Neutrophil (primary cell): ENCODE data around the gene CPNE2.
A peak's percentile ranks its signal among the peaks of the same experiment; 100 is the strongest.

Experiments used
- H3K27ac ChIP-seq: fragments of 200-600 bp; sonication (generic); 2 replicates; pipeline ENCODE4 v1.5.1; 2016; ENCODE audit warnings: mild to moderate bottlenecking, moderate library complexity
- H3K27me3 ChIP-seq: fragments of 200-600 bp; sonication (generic); 2 replicates; pipeline ENCODE4 v1.6.0; 2016; ENCODE audit warnings: mild to moderate bottlenecking
- H3K36me3 ChIP-seq: fragments of 200-600 bp; sonication (generic); 2 replicates; pipeline ENCODE4 v1.5.1; 2017
- H3K4me1 ChIP-seq, 2 experiments: fragments of 200-600 bp in 1 of 2; sonication (generic) in 1 of 2; 1 replicate in 1 of 2; 2 replicates in 1 of 2; pipeline versions ENCODE4 v1.5.1 to v1.6.1; 2013 to 2016; ENCODE audit warnings: low read depth in 1 of 2, low read length in 1 of 2, mild to moderate bottlenecking in 1 of 2, moderate library complexity in 1 of 2; ENCODE audit not compliant: control insufficient read depth in 1 of 2, insufficient read depth in 1 of 2
- H3K4me3 ChIP-seq, 2 experiments: fragments of 200-600 bp in 1 of 2; sonication (generic) in 1 of 2; 1 replicate in 1 of 2; 2 replicates in 1 of 2; pipeline ENCODE4 v1.5.1; 2013 to 2016; ENCODE audit warnings: low read depth in 1 of 2, low read length in 1 of 2, mild to moderate bottlenecking in 1 of 2, moderate library complexity in 1 of 2
- H3K9me3 ChIP-seq: fragments of 200-600 bp; sonication (generic); 2 replicates; pipeline ENCODE4 v1.5.1; 2016
- TF ChIP-seq, protein P1 (sequence below): fragments of 200-600 bp; sonication (generic); IDR thresholded peaks from 2 replicates; pipeline ENCODE4 v1.5.1; 2016; ENCODE audit warnings: antibody characterized with exemption

Gene CPNE2

DNA sequence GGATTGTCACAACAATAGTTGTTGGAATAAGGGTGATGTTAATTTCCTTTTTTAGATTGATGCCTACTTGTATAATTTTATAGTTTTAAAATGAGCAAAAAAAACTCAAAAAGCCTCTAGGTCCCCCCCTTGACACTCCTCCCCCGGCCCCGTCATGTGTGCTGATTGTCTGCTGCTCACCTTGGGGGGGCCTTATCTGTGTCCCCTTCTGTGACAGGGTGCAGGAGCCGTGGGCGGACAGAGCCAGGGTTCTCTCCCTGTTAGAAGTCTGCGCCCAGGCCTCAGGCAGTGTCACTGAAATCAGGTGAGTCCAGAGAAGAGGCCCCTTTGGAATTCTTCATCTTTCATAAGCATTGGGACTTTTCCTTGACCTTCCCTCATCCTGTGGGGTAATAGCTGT is 27.4 kb upstream of the CPNE2 start:
- no peak overlapping the region for H3K4me3 ChIP-seq
- TF ChIP-seq, protein P1, sequence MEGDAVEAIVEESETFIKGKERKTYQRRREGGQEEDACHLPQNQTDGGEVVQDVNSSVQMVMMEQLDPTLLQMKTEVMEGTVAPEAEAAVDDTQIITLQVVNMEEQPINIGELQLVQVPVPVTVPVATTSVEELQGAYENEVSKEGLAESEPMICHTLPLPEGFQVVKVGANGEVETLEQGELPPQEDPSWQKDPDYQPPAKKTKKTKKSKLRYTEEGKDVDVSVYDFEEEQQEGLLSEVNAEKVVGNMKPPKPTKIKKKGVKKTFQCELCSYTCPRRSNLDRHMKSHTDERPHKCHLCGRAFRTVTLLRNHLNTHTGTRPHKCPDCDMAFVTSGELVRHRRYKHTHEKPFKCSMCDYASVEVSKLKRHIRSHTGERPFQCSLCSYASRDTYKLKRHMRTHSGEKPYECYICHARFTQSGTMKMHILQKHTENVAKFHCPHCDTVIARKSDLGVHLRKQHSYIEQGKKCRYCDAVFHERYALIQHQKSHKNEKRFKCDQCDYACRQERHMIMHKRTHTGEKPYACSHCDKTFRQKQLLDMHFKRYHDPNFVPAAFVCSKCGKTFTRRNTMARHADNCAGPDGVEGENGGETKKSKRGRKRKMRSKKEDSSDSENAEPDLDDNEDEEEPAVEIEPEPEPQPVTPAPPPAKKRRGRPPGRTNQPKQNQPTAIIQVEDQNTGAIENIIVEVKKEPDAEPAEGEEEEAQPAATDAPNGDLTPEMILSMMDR, result no peak
- peaks cover 92% of the 10 kb centered on the region for H3K36me3 ChIP-seq
- peak overlapping the region; percentile 21 for H3K27ac ChIP-seq
- H3K9me3 ChIP-seq, result no peaks in the 10 kb centered on the region
- H3K27me3 ChIP-seq, result no peaks in the 10 kb centered on the region
- peaks cover 7 to 8% of the 10 kb centered on the region in 2 experiments for H3K4me1 ChIP-seq

DNA sequence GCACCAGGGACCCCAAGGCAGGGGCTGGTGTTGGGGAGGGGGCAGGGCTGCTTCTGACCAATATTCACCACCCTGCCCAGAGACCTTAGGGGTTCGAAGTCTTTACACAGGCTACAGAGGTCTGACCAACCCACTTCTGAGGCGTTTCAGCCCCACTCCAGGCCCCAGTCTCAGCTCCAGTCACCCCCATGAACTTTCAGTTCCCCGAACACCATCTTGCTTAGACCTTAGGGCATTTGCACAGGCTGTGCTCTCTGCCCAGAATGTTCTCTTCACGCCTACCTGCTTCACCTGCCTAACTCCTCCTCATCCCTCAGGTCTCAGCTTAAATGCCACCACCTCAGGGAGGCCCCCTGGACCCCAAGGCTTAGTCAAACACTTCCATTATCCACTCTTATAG is 25.8 kb upstream of the CPNE2 start:
- H3K27ac ChIP-seq, result peak overlapping the region; percentile 9
- TF ChIP-seq, protein P1, result no peak
- no peaks in the 10 kb centered on the region for H3K9me3 ChIP-seq
- H3K27me3 ChIP-seq, result no peaks in the 10 kb centered on the region
- peaks cover 13 to 18% of the 10 kb centered on the region in 2 experiments for H3K4me1 ChIP-seq
- H3K36me3 ChIP-seq, result peaks cover 92% of the 10 kb centered on the region
- no peak overlapping the region for H3K4me3 ChIP-seq

DNA sequence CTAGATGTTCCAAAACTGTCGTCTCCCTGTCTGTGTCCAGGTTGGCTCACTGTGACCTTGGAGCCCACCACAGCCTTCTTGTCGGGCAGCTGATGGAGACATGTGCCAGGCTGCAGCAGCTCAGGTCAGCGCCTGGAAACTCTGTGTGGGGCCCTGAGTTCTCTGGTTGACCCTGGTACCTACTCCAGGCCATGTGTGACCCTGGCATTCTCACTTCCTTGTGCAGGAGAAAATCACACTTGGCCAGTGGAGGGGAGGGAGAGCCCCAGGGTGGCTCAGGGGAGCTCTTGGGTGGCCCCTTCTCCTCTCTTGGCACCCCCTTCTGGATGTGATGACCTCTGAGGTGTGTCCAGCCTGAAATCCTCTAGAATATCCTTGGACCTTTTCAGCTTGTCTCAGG is 25.0 kb upstream of the CPNE2 start:
- Histone ChIP-seq H3K36me3 (peaks cover 92% of the 10 kb centered on the region), H3K27ac (peak overlapping the region; percentile 9)
- TF ChIP-seq, protein P1, result no peak

DNA sequence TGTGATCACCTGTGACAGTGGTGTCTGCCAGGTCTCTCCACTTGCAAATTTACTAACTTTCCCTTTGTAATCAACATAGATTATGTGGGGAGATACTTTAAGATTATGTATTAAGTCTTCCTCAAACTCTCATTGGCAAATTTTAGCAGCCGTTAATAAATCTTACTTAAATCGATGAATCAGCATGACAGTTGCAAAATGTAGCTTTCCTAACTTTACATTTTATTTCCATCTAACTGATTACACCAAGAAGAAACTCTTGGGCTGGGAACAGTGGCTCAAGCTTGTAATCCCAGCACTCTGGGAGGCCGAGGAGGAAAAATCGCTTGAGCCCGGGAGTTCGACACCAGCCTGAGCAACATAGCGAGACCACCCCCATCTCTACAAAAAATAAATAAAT is 23.3 kb upstream of the CPNE2 start:
- TF ChIP-seq, protein P1, result no peak
- Histone ChIP-seq H3K4me1 (peaks cover 13 to 18% of the 10 kb centered on the region in 2 experiments), H3K9me3 (no peaks in the 10 kb centered on the region), H3K27ac (peak overlapping the region; percentile 51), H3K27me3 (no peaks in the 10 kb centered on the region), H3K36me3 (peaks cover 92% of the 10 kb centered on the region), H3K4me3 (no peak overlapping the region)

More for the DNA sequence above, 25.0 kb upstream of the CPNE2 start:
- no peak overlapping the region for H3K4me3 ChIP-seq
- peaks cover 13 to 18% of the 10 kb centered on the region in 2 experiments for H3K4me1 ChIP-seq
- no peaks in the 10 kb centered on the region for H3K9me3 ChIP-seq
- no peaks in the 10 kb centered on the region for H3K27me3 ChIP-seq

DNA sequence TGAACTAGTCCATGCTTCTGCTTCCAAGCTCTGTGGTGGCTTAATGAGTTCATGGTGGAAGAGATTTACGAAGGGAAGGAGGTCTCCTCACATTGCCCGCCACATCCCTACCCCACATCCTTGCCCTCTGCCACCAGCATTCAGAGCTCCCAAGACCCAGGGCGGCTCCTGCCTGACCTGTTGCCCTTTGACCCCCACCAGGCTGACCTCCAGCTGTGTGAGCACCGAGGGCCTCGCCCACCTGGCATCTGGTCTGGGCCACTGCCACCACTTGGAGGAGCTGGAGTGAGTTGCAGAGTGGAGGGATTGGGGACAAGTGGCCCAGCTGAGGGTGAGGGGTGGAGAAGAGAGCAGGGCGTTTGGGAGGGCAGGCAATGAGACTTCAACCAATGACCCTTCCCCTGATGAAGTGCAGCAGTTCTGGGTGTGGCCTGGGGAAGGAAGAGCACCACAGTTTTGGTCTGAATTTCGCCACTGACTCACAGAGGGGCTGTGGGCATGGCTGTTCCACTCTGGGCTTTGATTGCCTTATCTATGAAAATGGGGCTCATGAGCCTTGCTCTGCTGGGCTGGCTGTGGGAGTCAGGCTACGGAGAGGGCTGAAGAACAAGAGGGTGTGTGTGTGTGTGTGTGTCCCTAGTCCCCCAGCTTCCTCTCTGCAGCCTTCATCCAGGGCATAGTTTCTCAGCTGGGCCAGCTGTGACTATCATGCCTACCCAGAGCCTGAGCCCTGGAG is 22.6 kb upstream of the CPNE2 start:
- Histone ChIP-seq H3K36me3 (peaks cover 99% of the 10 kb centered on the region), H3K4me3 (no peak overlapping the region), H3K9me3 (no peaks in the 10 kb centered on the region), H3K4me1 (peaks cover 13 to 18% of the 10 kb centered on the region in 2 experiments), H3K27ac (peak overlapping the region; percentile 51), H3K27me3 (no peaks in the 10 kb centered on the region)
- TF ChIP-seq, protein P1, result no peak
